ENCODE measurements around the gene PPP4R2.

- TF ChIP-seq CTCF (IDR thresholded peaks at IDR 0.05 in 8 of 11, conservative IDR thresholded peaks at IDR 0.05 in 3 of 11) (peak; percentile 78 to 95 (median 93)), POLR2A (IDR thresholded peaks at IDR 0.05) (no peak)
These were observed 104.3 kb downstream of the PPP4R2 start for GRCh38 chr3:73100741-73101559.
